Endothelial cell of umbilical vein (primary cell): ENCODE measurements around the gene MANBA.
A peak's percentile ranks its signal among the peaks of the same experiment; 100 is the strongest.

Source experiments
- CTCF ChIP-seq, 2 donors: IDR thresholded peaks; 1 replicate in 1 of 2; 2 replicates in 1 of 2; pipeline ENCODE4 v1.5.1; 2011; ENCODE audit warnings: low read length in 2 of 2, mild to moderate bottlenecking in 2 of 2, moderate library complexity in 2 of 2, control low read depth in 1 of 2, inconsistent platforms in 1 of 2, low read depth in 1 of 2; ENCODE audit not compliant: insufficient read depth in 1 of 2; ENCODE audit errors: extremely low read depth in 1 of 2
- FOS ChIP-seq: IDR thresholded peaks from 2 replicates; pipeline ENCODE4 v1.6.1; 2011; ENCODE audit warnings: mild to moderate bottlenecking, low read length, moderate library complexity, borderline replicate concordance; ENCODE audit not compliant: insufficient read depth

GRCh38 chr4:102627831-102628523 lies 132.8 kb downstream of the MANBA start:
- TF ChIP-seq CTCF (IDR thresholded peaks at IDR 0.05; ENCODE audit: extremely low read depth in 1 of 2, insufficient read depth in 1 of 2, low read depth in 1 of 2, low read length in 2 of 2) (no peak), FOS (peak; percentile 96)
